Stimulated activated CD4-positive, alpha-beta T cell treated with anti-CD3 and anti-CD28 coated beads, Interleukin-4, amount 100 ng/mL, for 1 hour (primary cell): ENCODE data around the gene MLLT1.

Source experiments
- DNase-seq: peaks from one replicate; pipeline ENCODE4 v3.0.0-alpha.2; 2020

Gene MLLT1

DNA sequence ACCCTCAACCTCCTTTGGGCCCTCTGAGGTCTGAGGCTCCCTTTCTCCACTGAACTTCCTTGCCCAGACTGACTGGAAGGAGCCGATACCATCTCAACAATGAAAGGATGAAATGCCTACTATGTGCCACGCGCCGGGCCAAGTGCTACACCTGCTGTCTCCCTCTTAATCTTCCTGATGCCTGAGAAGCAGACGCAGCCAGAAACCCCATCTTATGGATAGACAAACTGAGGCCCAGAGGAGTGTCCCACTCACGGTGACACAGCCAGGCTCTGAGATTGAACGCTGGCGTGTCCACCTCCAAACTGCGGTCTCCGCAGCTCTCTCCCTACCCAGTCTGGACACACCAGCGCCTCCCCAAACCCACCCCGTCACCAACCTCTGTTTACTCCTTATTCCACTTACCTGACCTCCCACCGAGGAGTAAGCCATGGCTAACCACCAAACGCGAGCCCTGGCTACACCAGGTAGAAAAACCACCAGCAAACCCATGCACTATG, 20.9 kb downstream of the MLLT1 start:
- DNase-seq = no peak

GRCh38 chr19:6253954-6254733, 25.6 kb downstream of the MLLT1 start:
- DNase-seq = no peak

GRCh38 chr19:6252066-6252465, 27.7 kb downstream of the MLLT1 start:
- no peak for DNase-seq

DNA sequence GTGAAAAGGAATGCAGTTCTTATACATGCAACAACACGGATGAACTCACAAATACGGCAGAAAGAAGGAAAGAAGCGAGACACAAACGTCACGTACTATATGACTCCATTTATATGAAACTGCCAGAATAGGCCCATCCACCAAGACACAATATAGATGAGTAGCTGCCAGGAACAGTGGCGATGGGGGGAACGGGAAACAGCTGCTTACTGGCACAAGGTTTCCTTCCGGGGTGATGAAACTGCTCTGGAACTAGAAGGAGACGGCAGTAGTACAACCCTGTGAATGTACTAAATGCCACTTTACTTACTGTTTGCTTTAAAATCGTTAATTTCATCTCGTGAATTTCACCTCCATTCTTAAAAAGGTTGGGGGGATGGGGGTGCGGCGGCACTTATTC, 28.9 kb downstream of the MLLT1 start:
- DNase-seq = no peak

GRCh38 chr19:6250024-6250615, 29.7 kb downstream of the MLLT1 start:
- DNase-seq = no peak

DNA sequence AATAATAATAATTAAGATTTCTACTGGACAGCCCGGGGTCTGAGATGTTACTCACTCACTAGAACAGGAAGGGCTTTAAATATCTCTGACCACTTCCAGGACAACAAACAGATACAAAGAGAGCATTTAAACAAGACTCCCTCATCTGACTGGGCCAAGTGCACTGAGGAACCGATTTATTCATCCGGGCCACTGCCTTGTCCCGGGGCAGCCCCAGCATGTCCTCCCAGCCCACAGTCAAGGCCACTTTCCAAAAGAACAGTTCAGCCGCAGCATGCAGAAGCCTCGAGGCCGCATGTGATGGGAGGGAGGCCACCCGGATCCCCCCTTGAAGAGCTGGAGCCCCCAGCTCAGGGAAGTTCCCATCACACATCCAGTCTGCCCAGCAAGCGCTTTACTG, 30.5 kb downstream of the MLLT1 start:
- DNase-seq = no peak

DNA sequence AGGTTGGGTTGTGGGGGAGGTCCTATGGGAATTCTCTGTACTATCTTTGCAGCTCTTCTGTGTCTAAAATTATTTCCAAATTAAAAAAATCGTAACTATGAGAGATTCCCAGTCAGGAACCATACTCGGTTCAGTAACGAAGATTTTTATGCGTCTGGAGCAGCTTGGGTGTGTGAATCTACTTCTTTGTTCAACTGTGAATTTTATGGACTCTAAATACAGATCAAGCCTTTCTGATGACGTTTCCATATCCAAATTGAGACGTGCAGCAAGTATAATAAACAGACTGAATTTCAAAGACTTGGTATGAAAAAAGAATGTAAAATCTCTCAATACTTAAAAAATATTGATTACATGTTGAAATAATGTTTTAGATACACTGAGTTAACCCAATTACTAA, 30.9 kb downstream of the MLLT1 start:
- DNase-seq = no peak

DNA sequence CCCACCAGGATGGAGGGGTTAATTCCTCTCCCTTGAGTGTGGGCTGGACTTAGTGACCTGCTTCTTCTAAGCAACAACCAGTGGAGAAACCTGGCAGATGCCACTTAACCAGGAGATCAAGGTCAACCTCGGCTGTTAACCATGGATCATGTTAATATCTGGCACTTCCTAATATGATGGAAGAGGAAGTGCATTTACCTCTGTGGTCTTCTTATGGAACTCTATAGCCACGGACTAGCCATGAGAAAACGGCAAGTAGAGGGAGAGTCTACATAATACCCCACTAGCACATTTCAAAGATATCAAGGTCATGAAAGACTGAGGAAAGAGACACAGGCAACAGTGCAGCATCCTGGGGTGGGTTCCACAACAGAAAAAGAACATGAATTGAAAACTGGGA, 31.4 kb downstream of the MLLT1 start:
- DNase-seq = no peak

DNA sequence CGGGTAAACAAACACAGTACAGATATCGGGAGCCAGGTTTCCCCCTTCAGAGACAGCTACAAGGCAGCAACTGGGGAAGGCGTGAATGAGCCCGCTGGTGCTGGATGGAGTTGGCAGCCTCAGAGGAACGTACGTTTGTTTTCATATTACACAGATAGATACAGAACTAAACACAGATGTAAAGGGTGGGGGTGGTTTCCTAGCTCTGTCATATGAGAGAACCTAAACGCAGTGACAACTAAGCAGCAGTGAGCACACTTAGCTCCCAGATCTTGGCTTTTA, 32.8 kb downstream of the MLLT1 start:
- DNase-seq = no peak

- DNase-seq = no peak
Observed at GRCh38 chr19:6246174-6247006, 33.4 kb downstream of the MLLT1 start.

- DNase-seq = no peak
Observed at GRCh38 chr19:6242677-6243076, 37.1 kb downstream of the MLLT1 start.

GRCh38 chr19:6241680-6242377, 37.9 kb downstream of the MLLT1 start:
- no peak for DNase-seq

DNA sequence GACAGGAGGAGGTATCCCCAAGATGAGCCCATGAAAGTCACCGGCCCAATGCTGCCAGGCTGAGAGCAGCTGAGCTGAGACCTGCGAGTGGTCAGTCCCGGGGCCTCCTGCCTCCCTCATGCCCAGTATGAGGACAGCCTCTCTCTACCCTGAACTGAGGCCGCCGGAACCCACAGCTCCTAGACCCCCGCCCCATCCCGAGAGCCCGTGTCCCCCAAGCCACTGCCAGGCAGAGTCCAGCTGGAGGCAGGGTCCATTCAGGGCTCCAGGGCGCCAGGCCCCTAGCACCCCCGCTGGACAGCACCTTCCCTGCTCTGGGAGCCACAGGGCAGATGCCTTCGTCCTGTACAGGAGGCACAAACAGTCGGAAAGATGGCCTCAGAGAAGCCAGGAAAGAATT, 38.7 kb downstream of the MLLT1 start:
- no peak for DNase-seq

DNA sequence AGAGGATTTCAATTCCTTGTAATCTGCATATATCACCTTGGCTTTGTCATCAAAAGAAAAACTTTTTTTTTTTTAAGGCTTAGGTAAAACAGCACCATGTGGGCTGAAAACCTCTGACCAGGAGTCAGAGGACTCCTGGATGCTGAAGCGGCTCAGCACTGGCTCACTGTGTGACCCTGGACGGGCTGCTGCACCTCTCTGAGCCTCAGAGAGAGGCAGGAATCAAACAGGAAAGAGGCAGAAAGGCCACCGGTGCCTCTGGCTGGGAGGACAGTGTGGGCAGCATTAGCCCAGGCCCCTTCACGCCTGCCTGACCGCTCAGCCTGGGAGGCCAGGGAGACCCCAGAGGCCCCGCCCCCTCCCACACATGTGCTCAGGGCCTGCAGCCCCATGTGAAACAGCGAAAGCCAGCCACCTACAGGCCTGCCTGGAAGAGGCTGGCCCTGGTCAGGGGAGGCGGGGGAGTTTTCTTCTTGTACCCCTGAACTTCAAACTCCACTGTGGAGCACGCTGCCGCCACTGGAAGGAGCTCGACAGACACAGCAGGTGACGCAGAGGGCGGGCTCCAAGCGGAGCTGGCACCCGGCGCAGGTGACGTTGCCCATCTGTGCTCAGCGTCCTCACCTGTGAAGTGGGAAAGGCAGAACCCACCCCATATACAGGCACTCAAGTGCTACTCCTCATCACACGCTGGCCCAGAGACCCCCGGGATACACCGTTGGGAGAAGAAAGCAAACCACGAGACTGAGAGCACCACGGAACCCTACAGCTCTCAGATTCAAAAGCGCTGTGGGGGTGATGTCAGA, 39.7 kb downstream of the MLLT1 start:
- no peak for DNase-seq

DNA sequence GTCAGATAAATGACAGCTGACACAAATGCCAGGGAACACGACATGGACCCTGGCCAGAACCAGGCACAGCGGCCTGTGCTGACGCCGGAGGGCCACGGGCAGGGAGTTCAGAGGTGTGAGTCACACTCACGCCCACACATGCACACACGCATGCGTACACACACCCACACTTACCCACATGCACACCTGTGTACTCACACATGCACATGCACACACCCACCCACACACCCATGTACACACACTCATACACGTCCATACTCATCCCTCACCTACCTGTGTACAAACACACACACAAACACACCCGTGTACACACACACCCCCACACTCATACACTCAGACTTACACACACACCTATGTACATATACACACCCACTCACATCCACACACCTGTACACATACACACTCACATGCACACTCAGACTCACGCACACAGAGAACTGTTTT, 40.4 kb downstream of the MLLT1 start:
- no peak for DNase-seq

- no peak for DNase-seq
Observed at GRCh38 chr19:6238643-6239281, 41.0 kb downstream of the MLLT1 start.

- DNase-seq = no peak
Observed at GRCh38 chr19:6238256-6238642, 41.5 kb downstream of the MLLT1 start.

DNA sequence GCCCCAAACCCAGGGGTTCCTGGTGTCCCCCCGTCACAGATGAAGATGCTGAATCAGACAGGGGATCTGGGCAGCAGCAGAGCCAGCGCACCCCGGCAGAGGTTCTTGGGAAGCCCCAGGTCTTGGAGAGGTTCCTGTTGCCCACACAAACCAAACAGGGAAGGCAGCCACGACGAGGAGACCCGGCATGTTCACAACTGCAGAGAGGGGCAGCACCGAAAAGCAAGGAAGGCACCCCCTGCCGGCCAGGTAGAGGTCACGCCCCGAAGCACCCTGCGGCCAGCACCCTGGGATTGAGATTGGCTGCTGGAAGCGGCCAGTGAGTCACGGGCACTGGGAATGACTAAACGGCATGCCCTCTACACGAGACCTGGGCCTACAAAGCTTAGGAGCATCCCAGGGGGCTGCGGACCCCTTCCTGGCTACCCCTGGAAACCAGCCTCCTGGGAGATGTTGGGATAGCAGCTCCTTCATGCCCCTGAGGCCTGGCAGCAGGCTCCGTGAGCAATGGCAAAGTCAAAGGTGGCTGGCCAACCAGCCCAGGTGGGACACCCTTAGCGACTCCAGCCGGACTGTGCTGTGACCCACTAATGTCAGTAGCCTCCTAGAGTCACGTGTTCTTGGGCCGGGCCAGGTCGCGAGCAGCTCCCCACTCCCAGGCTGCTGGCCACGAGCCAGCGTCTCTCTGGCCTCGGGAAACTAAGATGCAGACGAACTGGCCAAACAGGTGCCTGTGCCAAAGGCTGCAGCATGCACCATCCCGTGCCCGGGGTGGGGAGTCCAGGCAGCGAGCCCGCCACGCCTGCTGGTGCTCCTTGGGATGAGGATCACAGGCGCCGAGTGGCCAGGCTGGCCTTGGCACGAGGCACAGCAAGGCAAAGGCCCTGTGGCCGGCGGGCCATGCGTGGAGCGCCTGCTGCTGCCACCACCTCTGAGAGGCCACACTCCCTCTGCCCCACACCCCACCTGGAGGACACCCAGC, 43.2 kb downstream of the MLLT1 start:
- DNase-seq = no peak

GRCh38 chr19:6235031-6235951, 44.5 kb downstream of the MLLT1 start:
- DNase-seq = no peak

DNA sequence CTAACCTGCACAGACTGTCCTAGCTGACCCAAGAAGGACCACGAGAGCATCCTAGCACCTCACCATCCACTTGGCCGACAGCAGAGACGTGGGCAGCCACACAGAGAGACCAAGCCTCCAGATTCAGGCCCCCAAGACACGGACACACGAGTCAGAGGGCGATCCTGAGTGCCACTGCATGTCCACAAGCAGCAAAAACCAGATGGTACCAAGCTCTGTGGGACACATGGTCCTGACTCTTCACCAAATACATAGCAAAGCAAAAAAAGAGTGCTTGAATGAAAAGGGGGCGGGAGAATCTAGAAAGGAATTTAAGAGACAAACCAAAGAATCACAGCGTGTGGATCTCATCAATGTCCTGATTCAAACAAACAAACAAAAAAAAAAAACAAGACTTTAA, 45.2 kb downstream of the MLLT1 start:
- no peak for DNase-seq
